Suppressor macrophage (primary cell): ENCODE data around the gene TRABD2A.
A peak's percentile ranks its signal among the peaks of the same experiment; 100 is the strongest.
"Not testable (repeated sequence)": the region's sequence is repeated elsewhere in the genome, so short reads cannot be mapped to it uniquely, and the experiment has no call there.

Experiments
- DNase-seq, 4 experiments: peaks; one replicate each; pipeline ENCODE4 v3.0.0-alpha.2; 2020 to 2022

The TRABD2A gene

GRCh38 chr2:84879584-84880394 lies 1.1 kb downstream of the TRABD2A start:
- peak in 2 of 4 experiments; percentile 32 to 45 for DNase-seq

- no peak for DNase-seq
Measured at GRCh38 chr2:84878896-84879583, 1.8 kb downstream of the TRABD2A start.

- no peak for DNase-seq
Measured at GRCh38 chr2:84878459-84878858, 2.4 kb downstream of the TRABD2A start.

GRCh38 chr2:84876369-84876768 lies 4.5 kb downstream of the TRABD2A start:
- DNase-seq, result no peak

GRCh38 chr2:84875619-84876018 lies 5.3 kb downstream of the TRABD2A start:
- not testable (repeated sequence) for DNase-seq

- DNase-seq, result no peak
Measured at GRCh38 chr2:84875213-84875560, 5.7 kb downstream of the TRABD2A start.

- peak; percentile 31 to 71 (median 52) for DNase-seq
Measured at GRCh38 chr2:84874381-84875212, 6.3 kb downstream of the TRABD2A start.

GRCh38 chr2:84873350-84873749 lies 7.5 kb downstream of the TRABD2A start:
- DNase-seq, result no peak

- DNase-seq, result not testable (repeated sequence)
Measured at GRCh38 chr2:84872691-84873090, 8.2 kb downstream of the TRABD2A start.

- DNase-seq, result no peak
Measured at GRCh38 chr2:84870306-84870705, 10.6 kb downstream of the TRABD2A start.

- DNase-seq, result not testable (repeated sequence)
Measured at GRCh38 chr2:84868327-84868726, 12.6 kb downstream of the TRABD2A start.

- no peak for DNase-seq
Measured at GRCh38 chr2:84866122-84866521, 14.8 kb downstream of the TRABD2A start.

- peak; percentile 21 to 79 (median 46) for DNase-seq
Measured at GRCh38 chr2:84865181-84865783, 15.6 kb downstream of the TRABD2A start.

- DNase-seq, result no peak
Measured at GRCh38 chr2:84862006-84862405, 18.9 kb downstream of the TRABD2A start.

- DNase-seq, result no peak
Measured at GRCh38 chr2:84861539-84861938, 19.3 kb downstream of the TRABD2A start.

- DNase-seq, result no peak
Measured at GRCh38 chr2:84858937-84859336, 21.9 kb downstream of the TRABD2A start.

GRCh38 chr2:84858123-84858522 lies 22.8 kb downstream of the TRABD2A start:
- no peak for DNase-seq

GRCh38 chr2:84857566-84857965 lies 23.3 kb downstream of the TRABD2A start:
- DNase-seq, result no peak

GRCh38 chr2:84856787-84857186 lies 24.1 kb downstream of the TRABD2A start:
- DNase-seq, result peak; percentile 27 to 63 (median 49)

- no peak for DNase-seq
Measured at GRCh38 chr2:84855731-84856130, 25.2 kb downstream of the TRABD2A start.

- DNase-seq, result no peak
Measured at GRCh38 chr2:84854850-84855249, 26.0 kb downstream of the TRABD2A start.

- no peak for DNase-seq
Measured at GRCh38 chr2:84851876-84852275, 29.0 kb downstream of the TRABD2A start.

- no peak for DNase-seq
Measured at GRCh38 chr2:84850471-84850870, 30.4 kb downstream of the TRABD2A start.
